ENCODE results near the gene FCHSD1.

DNA sequence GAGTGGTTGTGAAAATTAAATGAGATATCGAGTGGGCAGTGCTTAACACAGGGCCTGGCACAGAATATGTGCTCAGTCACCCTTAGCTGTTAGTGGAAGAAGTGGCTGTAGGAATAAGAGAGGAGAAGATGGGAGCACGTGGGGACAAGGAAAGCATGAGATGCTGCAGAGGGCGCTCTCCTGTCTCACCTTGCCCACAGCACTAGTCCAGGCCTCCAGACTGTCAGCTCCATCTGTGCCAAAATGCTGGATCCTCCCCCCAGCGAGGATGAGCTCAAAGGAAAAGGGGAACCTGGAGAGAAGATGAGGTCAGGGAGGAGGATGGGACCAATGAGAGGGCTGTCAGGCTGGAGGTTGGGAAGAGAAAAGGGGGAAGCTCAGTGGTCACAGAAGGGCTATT is 18.3 kb upstream of the FCHSD1 start:
- TF ChIP-seq YY1 (IDR thresholded peaks at IDR 0.05; ENCODE audit: insufficient read depth, insufficient read length) (no peak), SUZ12 (IDR thresholded peaks at IDR 0.05; ENCODE audit: extremely low read depth, insufficient read depth, insufficient read length) (no peak), ZNF274 (IDR thresholded peaks at IDR 0.05; ENCODE audit: low read depth, low read length) (no peak)
